ENCODE results near the gene VTI1A. TPM values are rescaled to one million over a fixed set of nuclear protein-coding genes. Genes with fewer than 3 reads are reported as not detected.

The VTI1A gene
- total RNA-seq, 4 donors from 2014 or later = 49.3 to 84.5 (median 61.2) TPM

DNA sequence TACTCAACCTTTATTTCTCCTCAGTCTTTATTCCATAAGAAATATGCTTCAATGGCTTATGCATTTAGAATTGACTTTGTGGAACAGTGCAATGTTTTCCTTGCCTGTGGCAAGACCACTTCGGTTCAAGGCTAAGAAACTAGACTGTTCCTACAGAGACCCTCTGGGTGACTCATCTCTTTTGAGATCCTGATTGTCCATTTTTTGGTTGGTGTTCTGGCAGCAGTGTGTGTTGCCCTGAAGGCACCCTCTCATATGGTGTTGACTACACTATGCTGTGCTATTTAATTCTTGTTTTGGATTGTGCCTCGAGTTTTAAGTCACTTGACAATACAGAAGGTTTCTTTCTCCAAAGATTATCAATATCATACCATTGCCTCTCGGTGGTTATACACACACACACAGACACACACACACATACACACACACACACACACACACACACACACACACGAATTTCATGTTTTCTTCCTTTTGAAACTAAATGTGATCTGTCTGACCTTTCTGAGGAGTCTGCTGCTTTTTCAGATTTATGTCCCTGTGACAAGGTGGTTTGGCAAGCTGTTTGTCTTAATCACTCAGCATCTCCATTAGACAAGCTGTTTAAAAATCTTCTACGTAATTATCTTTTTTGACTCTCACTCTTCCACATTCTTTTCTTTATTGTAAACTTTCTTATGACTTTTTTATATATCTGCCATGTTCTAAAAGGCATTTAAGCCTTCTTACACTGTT lies 187.2 kb downstream of the VTI1A start:
- Histone ChIP-seq H3K9me3 (no peaks in the 10 kb centered on the region), H3K27me3 (no peaks in the 10 kb centered on the region), H3K4me3 (replicated peaks in 1 of 3) (no peak overlapping the region), H3K36me3 (no peaks in the 10 kb centered on the region), H3K27ac (no peak overlapping the region), H3K4me1 (no peaks in the 10 kb centered on the region)
- TF ChIP-seq, protein P1, sequence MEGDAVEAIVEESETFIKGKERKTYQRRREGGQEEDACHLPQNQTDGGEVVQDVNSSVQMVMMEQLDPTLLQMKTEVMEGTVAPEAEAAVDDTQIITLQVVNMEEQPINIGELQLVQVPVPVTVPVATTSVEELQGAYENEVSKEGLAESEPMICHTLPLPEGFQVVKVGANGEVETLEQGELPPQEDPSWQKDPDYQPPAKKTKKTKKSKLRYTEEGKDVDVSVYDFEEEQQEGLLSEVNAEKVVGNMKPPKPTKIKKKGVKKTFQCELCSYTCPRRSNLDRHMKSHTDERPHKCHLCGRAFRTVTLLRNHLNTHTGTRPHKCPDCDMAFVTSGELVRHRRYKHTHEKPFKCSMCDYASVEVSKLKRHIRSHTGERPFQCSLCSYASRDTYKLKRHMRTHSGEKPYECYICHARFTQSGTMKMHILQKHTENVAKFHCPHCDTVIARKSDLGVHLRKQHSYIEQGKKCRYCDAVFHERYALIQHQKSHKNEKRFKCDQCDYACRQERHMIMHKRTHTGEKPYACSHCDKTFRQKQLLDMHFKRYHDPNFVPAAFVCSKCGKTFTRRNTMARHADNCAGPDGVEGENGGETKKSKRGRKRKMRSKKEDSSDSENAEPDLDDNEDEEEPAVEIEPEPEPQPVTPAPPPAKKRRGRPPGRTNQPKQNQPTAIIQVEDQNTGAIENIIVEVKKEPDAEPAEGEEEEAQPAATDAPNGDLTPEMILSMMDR (IDR thresholded peaks at IDR 0.05) = no peak
- no peak for TF ChIP-seq POLR2A (IDR thresholded peaks at IDR 0.05)
- intact Hi-C loops (cut with DNase I) = no loop called here
- WGBS, 2 donors = 86% methylated on average over 5 of the region's 5 CpGs
- no peak for DNase-seq

DNA sequence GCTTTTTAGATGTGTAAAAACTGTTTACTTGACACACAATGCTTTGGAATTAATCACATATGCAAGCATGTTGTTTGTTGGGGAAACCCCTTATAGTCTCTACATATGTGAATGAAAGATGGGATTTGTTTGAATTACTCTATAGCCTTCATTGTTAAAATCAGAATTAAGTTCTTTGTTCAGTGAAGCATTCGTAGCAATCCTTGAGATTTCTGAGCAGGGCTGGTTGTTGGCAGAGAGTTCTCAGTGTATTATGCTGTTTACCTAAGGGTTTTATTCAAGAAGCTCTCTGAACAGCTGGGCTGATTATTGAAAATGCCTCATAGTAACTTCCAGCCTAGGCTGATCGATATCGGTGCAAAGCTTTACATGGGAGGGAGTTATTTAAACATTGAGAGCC lies 190.9 kb downstream of the VTI1A start:
- no peak overlapping the region for H3K4me3 ChIP-seq (replicated peaks in 1 of 3)
- no peaks in the 10 kb centered on the region for H3K27me3 ChIP-seq
- no peak overlapping the region for H3K27ac ChIP-seq
- H3K4me1 ChIP-seq = no peaks in the 10 kb centered on the region
- 31 to 40% methylated on average over 3 of the region's 3 CpGs for WGBS, 2 donors
- no peaks in the 10 kb centered on the region for H3K9me3 ChIP-seq
- peak; percentile 4 to 16 for DNase-seq
- intact Hi-C loops (cut with DNase I) = no loop called here
- H3K36me3 ChIP-seq = no peaks in the 10 kb centered on the region
- TF ChIP-seq, protein P1 (IDR thresholded peaks at IDR 0.05) = no peak
- TF ChIP-seq POLR2A (IDR thresholded peaks at IDR 0.05) = no peak

DNA sequence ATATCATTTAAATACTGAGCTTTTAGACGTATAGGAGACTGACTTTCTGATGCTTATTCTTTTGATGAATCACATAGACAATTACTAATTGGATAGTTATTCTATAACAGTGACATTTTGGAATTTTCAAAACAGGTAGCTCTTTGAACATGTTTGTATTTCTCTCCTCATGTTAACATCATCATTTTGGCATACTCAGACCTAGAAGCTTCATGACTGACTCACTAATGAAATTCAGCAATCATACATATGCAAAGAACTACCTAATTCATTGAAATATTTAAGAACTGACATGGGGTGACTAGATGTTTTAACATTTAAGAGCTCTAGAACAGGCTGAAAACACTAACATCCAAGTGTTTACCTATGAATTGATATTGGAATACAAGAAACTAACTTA lies 192.3 kb downstream of the VTI1A start:
- no peak for TF ChIP-seq POLR2A (IDR thresholded peaks at IDR 0.05)
- TF ChIP-seq, protein P1 (IDR thresholded peaks at IDR 0.05) = no peak
- Histone ChIP-seq H3K9me3 (no peaks in the 10 kb centered on the region), H3K27ac (no peak overlapping the region), H3K4me1 (no peaks in the 10 kb centered on the region), H3K36me3 (no peaks in the 10 kb centered on the region), H3K27me3 (no peaks in the 10 kb centered on the region), H3K4me3 (replicated peaks in 1 of 3) (no peak overlapping the region)
- 95 to 99% methylated on average over 1 of the region's 1 CpG for WGBS, 2 donors
- intact Hi-C loops (cut with DNase I) = no loop called here
- no peak for DNase-seq

DNA sequence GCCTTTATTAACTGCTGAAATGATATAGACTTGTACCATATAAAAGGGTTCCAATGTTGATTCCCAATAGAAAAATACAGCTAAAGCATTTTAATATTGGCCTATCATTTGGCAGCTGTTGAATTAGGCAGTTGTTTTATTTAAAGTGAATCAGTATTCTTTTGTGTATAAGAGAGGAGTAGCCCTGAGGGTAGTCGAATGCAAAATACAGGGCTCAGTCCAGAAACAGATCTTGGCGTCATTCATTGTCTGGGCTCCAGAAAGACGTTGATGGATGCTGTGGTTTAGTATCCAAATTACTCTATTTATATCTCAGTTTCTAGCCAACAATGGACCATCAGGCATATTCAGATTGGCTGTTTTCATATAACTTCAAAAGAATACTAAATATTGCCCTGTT lies 193.6 kb downstream of the VTI1A start:
- Histone ChIP-seq H3K36me3 (no peaks in the 10 kb centered on the region), H3K27ac (no peak overlapping the region), H3K4me3 (replicated peaks in 1 of 3) (no peak overlapping the region), H3K4me1 (no peaks in the 10 kb centered on the region), H3K9me3 (no peaks in the 10 kb centered on the region), H3K27me3 (no peaks in the 10 kb centered on the region)
- WGBS, 2 donors = 81 to 85% methylated on average over 3 of the region's 3 CpGs
- intact Hi-C loops (cut with DNase I) = no loop called here
- DNase-seq = no peak
- TF ChIP-seq, protein P1 (IDR thresholded peaks at IDR 0.05) = no peak
- TF ChIP-seq POLR2A (IDR thresholded peaks at IDR 0.05) = no peak

DNA sequence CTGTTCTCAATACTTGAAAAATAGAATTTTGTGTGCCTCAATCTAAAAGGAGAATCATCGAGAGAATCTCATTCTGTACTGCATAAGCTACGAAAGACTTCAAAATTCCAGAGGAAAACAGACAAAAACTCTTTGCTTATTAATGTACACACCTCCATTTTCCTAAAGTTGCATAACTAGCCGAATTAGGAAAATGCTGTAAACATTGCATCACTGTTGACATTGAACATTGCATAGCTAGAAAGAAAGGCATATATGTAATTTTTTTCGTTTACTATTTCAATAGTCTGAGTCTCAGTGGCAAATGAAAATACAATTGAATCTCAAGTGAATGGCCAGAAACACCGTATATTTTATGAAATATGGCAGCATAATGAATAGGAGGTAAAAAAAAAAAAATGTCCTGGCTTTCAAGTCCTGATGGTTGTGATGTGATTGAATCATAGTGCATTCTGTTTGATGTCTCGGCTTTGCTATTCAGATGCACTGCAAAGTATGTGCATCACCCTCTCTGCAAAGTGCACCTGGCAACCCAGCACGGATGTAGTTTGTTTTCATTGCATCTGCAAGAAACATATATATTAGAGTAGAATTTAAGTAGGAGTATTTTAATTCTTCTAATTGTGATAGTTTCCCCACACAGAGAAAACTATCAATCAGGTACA lies 196.7 kb downstream of the VTI1A start:
- no peak for DNase-seq
- Histone ChIP-seq H3K4me3 (replicated peaks in 1 of 3) (no peak overlapping the region), H3K4me1 (no peaks in the 10 kb centered on the region), H3K9me3 (no peaks in the 10 kb centered on the region), H3K27me3 (no peaks in the 10 kb centered on the region), H3K36me3 (no peaks in the 10 kb centered on the region), H3K27ac (no peak overlapping the region)
- no peak for TF ChIP-seq POLR2A (IDR thresholded peaks at IDR 0.05)
- TF ChIP-seq, protein P1 (IDR thresholded peaks at IDR 0.05) = no peak
- intact Hi-C loops (cut with DNase I) = no loop called here
- 84 to 90% methylated on average over 7 of the region's 7 CpGs for WGBS, 2 donors

Measured in thyroid gland (tissue), 4 donors.